ENCODE results near the gene SLC47A2.

The SLC47A2 gene

DNA sequence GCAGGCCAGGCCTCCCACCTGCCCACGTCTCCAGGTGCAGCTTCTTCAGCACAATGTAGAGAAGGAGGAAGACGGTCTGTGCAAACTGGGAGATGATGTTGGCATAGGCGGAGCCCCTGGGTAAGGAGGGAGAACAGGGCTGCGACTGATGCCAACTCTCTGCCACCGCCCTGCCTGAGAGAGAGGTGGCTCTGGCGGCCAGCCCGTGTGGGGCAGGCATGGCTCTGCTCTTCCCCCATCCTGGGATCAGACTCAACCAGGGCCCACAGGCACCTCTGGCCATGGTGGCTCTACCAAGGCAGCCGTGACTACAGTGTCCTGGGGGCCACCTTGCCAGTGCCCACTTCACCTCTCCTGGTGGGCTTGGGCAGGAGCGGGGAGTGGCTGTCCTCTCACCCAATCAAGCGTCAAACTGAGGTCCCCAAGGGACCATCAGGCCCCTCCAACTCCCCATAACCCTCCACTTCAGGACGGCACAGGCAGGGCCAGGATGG is 8.6 kb downstream of the SLC47A2 start:
- no peak for TF ChIP-seq CTCF (IDR thresholded peaks at IDR 0.05; ENCODE audit: control insufficient read depth, extremely low read depth, insufficient read depth)
- DNase-seq (ENCODE audit: low read depth) = no peak
- H3K4me3 ChIP-seq (ENCODE audit: low read depth, low read length) = no peak overlapping the region

DNA sequence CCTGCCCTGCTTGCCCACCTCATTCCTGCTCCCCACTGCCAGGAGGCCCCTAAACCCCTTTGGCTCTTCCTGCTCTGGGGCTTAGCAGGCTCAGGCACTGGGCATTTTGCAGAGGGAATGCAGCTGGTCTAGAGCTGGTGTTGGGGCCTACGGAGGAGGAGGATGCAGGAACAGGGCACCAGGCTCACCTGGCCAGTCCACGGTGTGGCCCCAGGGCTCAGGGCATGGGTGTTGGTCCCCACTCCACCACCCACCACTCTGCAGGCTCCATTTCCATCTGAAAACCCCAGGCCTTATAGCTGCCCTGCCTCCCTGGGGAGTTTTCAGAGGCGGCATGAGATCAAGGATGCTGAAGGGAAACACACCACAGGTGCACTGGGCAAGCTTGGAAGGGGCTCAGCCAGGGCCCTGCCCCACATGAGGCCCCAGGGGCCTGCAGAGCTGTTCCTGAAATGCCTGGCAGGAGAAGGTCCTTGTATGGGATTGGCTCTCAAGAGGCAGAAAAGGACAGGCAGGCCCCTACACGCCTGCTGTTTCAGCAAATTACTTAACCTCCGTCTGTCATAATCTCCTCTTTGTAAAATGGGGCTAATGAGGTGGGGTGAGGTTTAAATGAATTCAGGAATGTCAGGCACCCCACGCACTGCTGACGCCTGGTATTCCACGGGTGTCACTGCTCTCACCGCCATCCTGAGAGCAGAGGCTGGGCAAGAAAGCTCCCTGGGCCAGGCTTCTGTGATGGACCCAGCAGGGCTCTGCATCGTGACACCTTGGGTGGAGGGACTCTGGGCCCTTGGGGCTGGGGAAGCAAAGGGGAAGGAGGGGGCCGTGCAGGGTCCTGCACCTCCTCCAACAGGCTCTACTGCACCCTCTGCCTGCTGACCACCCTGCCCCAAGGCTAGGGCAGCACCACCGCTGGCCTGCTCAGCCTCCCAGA is 9.3 kb downstream of the SLC47A2 start:
- no peak for TF ChIP-seq CTCF (IDR thresholded peaks at IDR 0.05; ENCODE audit: control insufficient read depth, extremely low read depth, insufficient read depth)
- no peak for DNase-seq (ENCODE audit: low read depth)
- H3K4me3 ChIP-seq (ENCODE audit: low read depth, low read length) = no peak overlapping the region

DNA sequence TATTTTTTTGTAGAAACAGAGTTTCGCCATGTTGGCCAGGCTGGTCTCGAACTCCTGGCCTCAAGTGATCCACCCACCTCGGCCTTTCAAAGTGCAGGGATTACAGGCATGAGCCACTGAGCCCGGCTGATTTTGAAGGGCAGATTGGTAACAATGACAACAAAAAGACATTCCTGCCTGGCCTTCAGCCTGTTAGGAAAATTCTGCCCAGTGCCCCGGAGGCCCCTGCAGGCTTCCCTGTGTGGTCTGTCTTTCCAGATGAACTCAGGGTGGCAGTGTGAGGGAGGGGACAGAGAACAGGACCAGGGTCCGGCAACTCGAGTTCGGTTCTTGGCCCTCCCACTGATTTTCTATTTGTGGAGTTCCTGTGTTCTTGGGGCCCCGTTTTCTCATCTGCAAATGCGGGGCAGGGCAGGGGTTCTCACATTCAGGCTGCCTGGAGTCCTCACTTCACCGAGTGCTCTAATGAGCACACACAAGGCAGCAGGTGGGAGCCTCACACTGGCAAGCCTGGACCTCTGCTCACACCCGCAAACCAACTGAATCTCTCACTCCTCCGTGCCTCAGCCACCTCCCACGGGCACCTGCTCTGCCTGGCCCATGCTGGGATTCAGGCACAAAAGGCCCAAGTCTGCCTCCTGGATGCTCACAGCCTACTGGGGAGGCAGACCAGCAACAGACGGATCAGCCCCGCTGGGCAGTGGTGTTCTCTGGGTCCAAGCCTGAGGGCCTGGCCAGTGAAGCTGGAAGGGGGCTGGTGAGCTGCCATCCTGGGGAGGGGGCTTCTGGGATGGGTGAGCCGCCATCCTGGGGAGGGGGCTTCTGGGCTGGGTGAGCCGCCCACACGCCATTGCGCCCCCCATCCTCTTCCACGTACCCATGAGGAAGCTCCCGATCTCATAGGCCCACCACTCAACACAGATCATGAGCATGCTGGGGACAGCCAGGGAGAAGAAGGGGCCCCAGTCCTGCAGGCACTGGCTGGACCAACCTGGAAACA is 10.3 kb downstream of the SLC47A2 start:
- H3K4me3 ChIP-seq (ENCODE audit: low read depth, low read length) = no peak overlapping the region
- TF ChIP-seq CTCF (IDR thresholded peaks at IDR 0.05; ENCODE audit: control insufficient read depth, extremely low read depth, insufficient read depth) = no peak
- no peak for DNase-seq (ENCODE audit: low read depth)

GRCh38 chr17:19705201-19705600 is 11.2 kb downstream of the SLC47A2 start:
- no peak overlapping the region for H3K4me3 ChIP-seq (ENCODE audit: low read depth, low read length)
- TF ChIP-seq CTCF (IDR thresholded peaks at IDR 0.05; ENCODE audit: control insufficient read depth, extremely low read depth, insufficient read depth) = no peak
- no peak for DNase-seq (ENCODE audit: low read depth)

- no peak overlapping the region for H3K4me3 ChIP-seq (ENCODE audit: low read depth, low read length)
- TF ChIP-seq CTCF (IDR thresholded peaks at IDR 0.05; ENCODE audit: control insufficient read depth, extremely low read depth, insufficient read depth) = no peak
- no peak for DNase-seq (ENCODE audit: low read depth)
Measured at GRCh38 chr17:19703828-19704613, 12.4 kb downstream of the SLC47A2 start.
